HS-5 (cell line): ENCODE measurements around the gene PKDCC.
"Not testable (repeated sequence)": the region's sequence is repeated elsewhere in the genome, so short reads cannot be mapped to it uniquely, and the experiment has no call there.

Experiments
- DNase-seq: peaks from one replicate; pipeline ENCODE4 v3.0.0-alpha.2; 2012; ENCODE audit warnings: low read depth

The PKDCC gene

GRCh38 chr2:42065753-42066152 is 17.9 kb downstream of the PKDCC start:
- DNase-seq = not testable (repeated sequence)

- not testable (repeated sequence) for DNase-seq
Observed at GRCh38 chr2:42067001-42067400, 19.2 kb downstream of the PKDCC start.

- DNase-seq = no peak
Observed at GRCh38 chr2:42067521-42067920, 19.7 kb downstream of the PKDCC start.

- DNase-seq = no peak
Observed at GRCh38 chr2:42068571-42069178, 20.9 kb downstream of the PKDCC start.

GRCh38 chr2:42069568-42069967 is 21.7 kb downstream of the PKDCC start:
- DNase-seq = no peak

- DNase-seq = no peak
Observed at GRCh38 chr2:42071791-42072190, 24.0 kb downstream of the PKDCC start.

- no peak for DNase-seq
Observed at GRCh38 chr2:42072349-42073118, 24.7 kb downstream of the PKDCC start.

- no peak for DNase-seq
Observed at GRCh38 chr2:42073739-42074503, 26.1 kb downstream of the PKDCC start.

- no peak for DNase-seq
Observed at GRCh38 chr2:42074661-42075060, 26.8 kb downstream of the PKDCC start.

- no peak for DNase-seq
Observed at GRCh38 chr2:42076357-42077225, 28.8 kb downstream of the PKDCC start.

GRCh38 chr2:42077343-42077742 is 29.5 kb downstream of the PKDCC start:
- no peak for DNase-seq

GRCh38 chr2:42079737-42080287 is 32.0 kb downstream of the PKDCC start:
- DNase-seq = no peak

- peak; percentile 29 for DNase-seq
Observed at GRCh38 chr2:42081151-42081550, 33.3 kb downstream of the PKDCC start.

- DNase-seq = no peak
Observed at GRCh38 chr2:42082016-42082415, 34.2 kb downstream of the PKDCC start.

- DNase-seq = no peak
Observed at GRCh38 chr2:42084231-42084671, 36.4 kb downstream of the PKDCC start.

- DNase-seq = not testable (repeated sequence)
Observed at GRCh38 chr2:42085070-42085469, 37.2 kb downstream of the PKDCC start.

- no peak for DNase-seq
Observed at GRCh38 chr2:42085706-42086487, 38.1 kb downstream of the PKDCC start.

GRCh38 chr2:42086500-42086953 is 38.7 kb downstream of the PKDCC start:
- peak; percentile 42 for DNase-seq

- DNase-seq = no peak
Observed at GRCh38 chr2:42087137-42087856, 39.5 kb downstream of the PKDCC start.

- no peak for DNase-seq
Observed at GRCh38 chr2:42087857-42088195, 40.0 kb downstream of the PKDCC start.
